ENCODE data around the gene CATSPERD.

GRCh38 chr19:5694167-5694955, 26.1 kb upstream of the CATSPERD start:
- TF ChIP-seq CTCF (IDR thresholded peaks at IDR 0.05; ENCODE audit: insufficient read depth, low read depth, low read length) (no peak), EZH2 (IDR thresholded peaks at IDR 0.05; ENCODE audit: insufficient read depth, low read length) (no peak)
